HepG2 (cell line): ENCODE measurements around the gene SMIM45.
A peak's percentile ranks its signal among the peaks of the same experiment; 100 is the strongest.

Experiments used
- ATAC-seq: fragments of 200-7000 bp; cut with Tn5 transposase; 3 replicates; pipeline ENCODE4 v1.9.1; 2020; ENCODE audit warnings: mild to moderate bottlenecking, moderate library complexity
- BruUV-seq: library from RNA; stranded (reverse); fragments of 400-500 nt; replicated peaks from 2 replicates; lab custom pipeline; 2021; lab: Mats Ljungman, UMichigan
- CTCF ChIA-PET: fragments of 300-600 bp; formaldehyde crosslinking; extraction: SDS; loops from one replicate; lab custom pipeline; 2021; ENCODE audit warnings: low total read pairs, inconsistent platforms, low intra/inter-chr PET ratio; lab: Yijun Ruan, JAX
- POLR2A ChIA-PET: fragments of 350-600 bp; sonication (Branson Sonifier 250); formaldehyde crosslinking; loops from one replicate; lab custom pipeline; 2020; ENCODE audit warnings: antibody characterized with exemption, inconsistent platforms; lab: Yijun Ruan, JAX
- DNase-seq: peaks from one replicate; pipeline ENCODE4 v3.0.0-alpha.2; 2015; ENCODE audit warnings: low spot score
- FAIRE-seq: peaks from 3 replicates; lab custom pipeline; 2011; peaks lifted over from hg19 to GRCh38; lab: Jason Lieb, UNC
- H2AFZ ChIP-seq: one replicate; pipeline ENCODE4 v1.6.1; 2011; ENCODE audit warnings: low read length, inconsistent platforms
- H3K27ac ChIP-seq: fragments of 300-600 bp; 3 replicates; pipeline ENCODE4 v1.8.0; 2011; ENCODE audit warnings: mixed run types, mild to moderate bottlenecking, mixed read lengths, low read length, inconsistent platforms; ENCODE audit not compliant: insufficient read depth; ENCODE audit errors: extremely low read length
- H3K27me3 ChIP-seq, 2 experiments: fragments of 200-600 bp in 1 of 2; 2 replicates in 1 of 2; 3 replicates in 1 of 2; pipeline versions ENCODE4 v1.6.0 to v1.8.0; 2011; ENCODE audit warnings: low read length in 2 of 2, mild to moderate bottlenecking in 2 of 2, moderate library complexity in 2 of 2, inconsistent platforms in 1 of 2; ENCODE audit not compliant: insufficient read depth in 2 of 2, control insufficient read depth in 1 of 2
- H3K36me3 ChIP-seq, 2 experiments: fragments of 200-600 bp in 1 of 2; replicated peaks in 1 of 2; 2 replicates in 1 of 2; 3 replicates in 1 of 2; pipeline versions ENCODE4 v1.5.1 to v1.8.0; 2011; ENCODE audit warnings: low read length in 2 of 2, inconsistent platforms in 1 of 2; ENCODE audit not compliant: insufficient read depth in 2 of 2, control insufficient read depth in 1 of 2
- H3K4me1 ChIP-seq: 2 replicates; pipeline ENCODE4 v1.5.1; 2012; ENCODE audit warnings: low read length, inconsistent platforms; ENCODE audit not compliant: insufficient read depth
- H3K4me2 ChIP-seq: 2 replicates; pipeline ENCODE4 v1.6.0; 2011; ENCODE audit warnings: low read depth, low read length, inconsistent platforms
- H3K4me3 ChIP-seq, 3 experiments: fragments of 200-600 bp in 1 of 3; sonication (generic), shearing (Covaris generic) in 1 of 3; replicated peaks in 1 of 3; 2 replicates each; pipeline ENCODE4 v1.5.1; 2011 to 2016; ENCODE audit warnings: low read length in 3 of 3, inconsistent platforms in 2 of 3, low read depth in 2 of 3, mild to moderate bottlenecking in 2 of 3, control low read depth in 1 of 3, mixed read lengths in 1 of 3; ENCODE audit not compliant: insufficient read depth in 1 of 3
- H3K79me2 ChIP-seq: one replicate; pipeline ENCODE4 v1.6.1; 2011; ENCODE audit warnings: low read length, inconsistent platforms; ENCODE audit not compliant: insufficient read depth
- H3K9ac ChIP-seq: 2 replicates; pipeline ENCODE4 v1.6.0; 2011; ENCODE audit warnings: mild to moderate bottlenecking, low read depth, low read length, inconsistent platforms; ENCODE audit not compliant: insufficient read depth
- H3K9me3 ChIP-seq: 2 replicates; pipeline ENCODE4 v1.5.1; 2012; ENCODE audit warnings: mild to moderate bottlenecking, low read length
- H4K20me1 ChIP-seq: 2 replicates; pipeline ENCODE4 v1.6.0; 2011; ENCODE audit warnings: inconsistent platforms, mild to moderate bottlenecking, low read length, moderate library complexity; ENCODE audit not compliant: insufficient read depth
- AGO2 ChIP-seq: fragments of 200-400 bp; formaldehyde crosslinking; optimal IDR thresholded peaks from 2 replicates; pipeline ENCODE3; 2017; ENCODE audit warnings: mild to moderate bottlenecking, low read depth, low read length, moderate library complexity
- HCFC1 ChIP-seq: fragments of 150-350 bp; IDR thresholded peaks from 2 replicates; pipeline ENCODE4 v1.6.1; 2014; ENCODE audit warnings: low read depth, low read length
- KAT7 ChIP-seq: IDR thresholded peaks from 2 replicates; pipeline ENCODE4 v1.6.1; 2018; ENCODE audit warnings: borderline replicate concordance, missing compliant biosample characterization
- PAWR ChIP-seq: sonication (generic); formaldehyde crosslinking; IDR thresholded peaks from 2 replicates; pipeline ENCODE4 v1.4.0; 2020; ENCODE audit warnings: missing genetic modification reagents, mild to moderate bottlenecking, borderline replicate concordance
- POLR2AphosphoS5 ChIP-seq: IDR thresholded peaks from 2 replicates; pipeline ENCODE4 v1.6.1; 2012; ENCODE audit warnings: low read depth, low read length
- RBM22 ChIP-seq: fragments of 200-400 bp; formaldehyde crosslinking; optimal IDR thresholded peaks from 2 replicates; pipeline ENCODE3; 2017; ENCODE audit warnings: mild to moderate bottlenecking, low read length, moderate library complexity
- REL ChIP-seq: sonication (generic); formaldehyde crosslinking; conservative IDR thresholded peaks from 2 replicates; pipeline ENCODE4 v1.8.0; 2022; ENCODE audit warnings: mild to moderate bottlenecking, missing genetic modification reagents, moderate library complexity
- SKIL ChIP-seq: sonication (generic); formaldehyde crosslinking; IDR thresholded peaks from 2 replicates; pipeline ENCODE4 v1.8.0; 2022; ENCODE audit warnings: missing genetic modification reagents, mild to moderate bottlenecking, moderate library complexity, borderline replicate concordance
- ZC3H4 ChIP-seq: sonication (generic); formaldehyde crosslinking; IDR thresholded peaks from 2 replicates; pipeline ENCODE4 v1.4.0; 2020; ENCODE audit warnings: missing genetic modification reagents, borderline replicate concordance
- ZNF10 ChIP-seq: sonication (generic); formaldehyde crosslinking; IDR thresholded peaks from 2 replicates; pipeline ENCODE4 v1.4.0; 2020; ENCODE audit warnings: mild to moderate bottlenecking, low read depth, missing genetic modification reagents, borderline replicate concordance
- ZNF609 ChIP-seq: sonication (generic); formaldehyde crosslinking; IDR thresholded peaks from 2 replicates; pipeline ENCODE4 v1.4.0; 2020; ENCODE audit warnings: mild to moderate bottlenecking, missing genetic modification reagents, borderline replicate concordance
- ZNF768 ChIP-seq: sonication (generic); formaldehyde crosslinking; IDR thresholded peaks from 2 replicates; pipeline ENCODE4 v1.4.0; 2020; ENCODE audit warnings: missing genetic modification reagents
- WGBS: methylation state at CpG from one replicate; pipeline ENCODE4 v1.1.6; 2017; ENCODE audit warnings: low lambda C conversion rate; 5-methylcytosine and 5-hydroxymethylcytosine counted together
- in situ Hi-C: cut with HindIII; loops from 2 replicates; pipeline ENCODE4 v1.10.0; 2017; ENCODE audit warnings: low pct_unique_long_range_greater_than_20kb; ENCODE audit not compliant: extremely low pct_ligation_motif_present
- intact Hi-C: fragments of 100-400 bp; cut with micrococcal nuclease; formaldehyde crosslinking; loops from one replicate; pipeline ENCODE4 v1.10.0; 2022; ENCODE audit not compliant: unreplicated experiment

SMIM45 gene

GRCh38 chr22:41902932-41903421, 49.0 kb upstream of the SMIM45 start:
- Histone ChIP-seq H4K20me1 (peaks cover 17% of the 10 kb centered on the region), H3K79me2 (no peaks in the 10 kb centered on the region), H3K9ac (no peak overlapping the region), H2AFZ (no peak overlapping the region), H3K4me3 (no peak overlapping the region), H3K27ac (no peak overlapping the region), H3K27me3 (no peaks in the 10 kb centered on the region), H3K36me3 (peaks cover 39 to 70% of the 10 kb centered on the region in 2 experiments), H3K4me2 (no peak overlapping the region), H3K4me1 (no peaks in the 10 kb centered on the region), H3K9me3 (no peaks in the 10 kb centered on the region)
- DNase-seq (no peak), ATAC-seq (no peak), FAIRE-seq (no peak)
- 93% methylated on average over 9 of the region's 15 CpGs for WGBS
- intact Hi-C loops (no loop called here), in situ Hi-C loops (no loop called here)
- CTCF ChIA-PET = no interaction called here
- no TSS peak for BruUV-seq
- no peak for TF ChIP-seq PAWR (CRISPR knock-in tag)
- no peak for TF ChIP-seq HCFC1
- peak; percentile 91 for TF ChIP-seq AGO2
- TF ChIP-seq ZNF10 (CRISPR knock-in tag) = no peak
- 0 out of 2 replicates have a peak, but pooled peaks have one; percentile 22 for TF ChIP-seq ZNF768 (CRISPR knock-in tag)
- no peak for TF ChIP-seq KAT7 (CRISPR knock-in tag)
- TF ChIP-seq ZNF609 (CRISPR knock-in tag) = no peak
- TF ChIP-seq RBM22 = peak; percentile 83
- TF ChIP-seq SKIL (CRISPR knock-in tag) = 0 out of 2 replicates have a peak, but pooled peaks have one; percentile 1
- no peak for TF ChIP-seq ZC3H4 (CRISPR knock-in tag)
- TF ChIP-seq REL = 0 out of 2 replicates have a peak, but pooled peaks have one; percentile 38
- 0 out of 2 replicates have a peak, but pooled peaks have one; percentile 33 for TF ChIP-seq POLR2AphosphoS5
- POLR2A ChIA-PET = no interaction called here
